Smooth muscle cell (in vitro differentiated cells): ENCODE data around the gene ADAMTS19. TPM values are rescaled to one million over a fixed set of nuclear protein-coding genes. Genes with fewer than 3 reads are reported as not detected.
"Not testable (repeated sequence)": the region's sequence is repeated elsewhere in the genome, so short reads cannot be mapped to it uniquely, and the experiment has no call there.

Source experiments
- DNase-seq: peaks from one replicate; lab custom pipeline; 2025; ENCODE audit not compliant: unreplicated experiment; lab: John Stamatoyannopoulos, UW
- H2AFZ ChIP-seq: fragments of 200-600 bp; sonication (generic); 2 replicates; pipeline ENCODE4 v1.6.0; 2016; ENCODE audit warnings: antibody characterized with exemption, low read depth, mild to moderate bottlenecking
- H3F3A ChIP-seq: fragments of 200-600 bp; sonication (generic); 2 replicates; pipeline ENCODE4 v1.6.0; 2017; ENCODE audit warnings: antibody characterized with exemption, low read depth
- H3K27ac ChIP-seq: fragments of 200-600 bp; sonication (generic); 2 replicates; pipeline ENCODE4 v1.5.1; 2016; ENCODE audit warnings: low read depth, mild to moderate bottlenecking
- H3K27me3 ChIP-seq: fragments of 200-600 bp; sonication (generic); 2 replicates; pipeline ENCODE4 v1.6.1; 2016; ENCODE audit warnings: low read depth, mild to moderate bottlenecking
- H3K36me3 ChIP-seq: fragments of 200-600 bp; sonication (generic); 2 replicates; pipeline ENCODE4 v1.5.1; 2016; ENCODE audit warnings: low read depth
- H3K4me1 ChIP-seq: fragments of 200-600 bp; sonication (generic); 2 replicates; pipeline ENCODE4 v1.5.1; 2016; ENCODE audit warnings: low read depth
- H3K4me2 ChIP-seq: fragments of 200-600 bp; sonication (generic); 2 replicates; pipeline ENCODE4 v1.6.0; 2016; ENCODE audit warnings: mild to moderate bottlenecking
- H3K4me3 ChIP-seq: fragments of 200-600 bp; sonication (generic); 2 replicates; pipeline ENCODE4 v1.5.1; 2016; ENCODE audit warnings: mild to moderate bottlenecking
- H3K79me2 ChIP-seq: fragments of 200-600 bp; sonication (generic); 2 replicates; pipeline ENCODE4 v1.6.0; 2016; ENCODE audit warnings: low read depth, mild to moderate bottlenecking
- H3K9ac ChIP-seq: fragments of 200-600 bp; sonication (generic); 2 replicates; pipeline ENCODE4 v1.6.0; 2016; ENCODE audit warnings: low read depth
- H3K9me3 ChIP-seq: fragments of 200-600 bp; sonication (generic); replicated peaks from 2 replicates; pipeline ENCODE4 v1.5.1; 2016; ENCODE audit warnings: low read depth
- H4K20me1 ChIP-seq: fragments of 200-600 bp; sonication (generic); 2 replicates; pipeline ENCODE4 v1.6.0; 2016; ENCODE audit warnings: low read depth
- WGBS: methylation state at CpG from one replicate; pipeline ENCODE4 v1.1.7; 2016; ENCODE audit warnings: low lambda C conversion rate; 5-methylcytosine and 5-hydroxymethylcytosine counted together
- polyA plus RNA-seq: library from polyadenylated mRNA; unstranded; fragments of >200 nt; fragmentation: Nextera tagmentation; extraction: Ambion mirVana; gene quantifications from 2 replicates; pipeline ENCODE4 v1.2.1, GENCODE V29; 2016
- total RNA-seq: library from RNA; depleted of rRNA; stranded (reverse); fragments of >200 nt; gene quantifications from 2 replicates; pipeline ENCODE4 v1.2.3, GENCODE V29; 2014
- TF ChIP-seq, protein P1 (sequence below): fragments of 200-600 bp; sonication (generic); IDR thresholded peaks from 2 replicates; pipeline ENCODE4 v1.5.1; 2017; ENCODE audit warnings: borderline replicate concordance, mild to moderate bottlenecking, antibody characterized with exemption; ENCODE audit not compliant: insufficient read depth, poor library complexity, severe bottlenecking

ADAMTS19 gene
- total and polyA plus RNA-seq, 2 experiments from 2014 or later = 4.5 to 4.9 TPM

- no peak for DNase-seq
These were observed 46.5 kb upstream of the ADAMTS19 start for GRCh38 chr5:129413570-129413969.

DNA sequence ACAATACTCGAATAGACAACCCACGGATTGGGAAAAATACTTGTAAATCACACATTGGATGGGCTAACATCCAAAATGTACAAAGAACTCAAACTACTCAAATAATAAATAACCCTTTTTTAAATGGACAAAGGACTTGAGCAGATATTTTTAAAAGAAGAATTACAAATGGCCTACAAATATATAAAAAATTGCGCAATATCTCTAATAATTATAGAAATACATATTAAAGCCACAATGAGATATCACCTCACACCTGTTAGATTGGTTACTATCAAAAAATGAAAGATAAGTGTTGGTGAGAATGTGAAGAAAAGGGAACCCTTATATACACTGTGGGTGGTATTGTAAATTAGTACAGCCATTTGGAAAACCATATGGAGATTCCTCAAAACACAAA, 40.8 kb upstream of the ADAMTS19 start:
- Histone ChIP-seq H3F3A (no peaks in the 10 kb centered on the region), H3K79me2 (no peaks in the 10 kb centered on the region), H3K27ac (no peak overlapping the region), H3K4me3 (no peak overlapping the region), H3K4me2 (no peak overlapping the region), H3K9ac (no peak overlapping the region), H3K9me3 (peaks cover 9% of the 10 kb centered on the region), H4K20me1 (no peaks in the 10 kb centered on the region), H3K36me3 (no peaks in the 10 kb centered on the region), H3K4me1 (no peaks in the 10 kb centered on the region), H2AFZ (no peak overlapping the region), H3K27me3 (no peaks in the 10 kb centered on the region)
- DNase-seq = no peak
- TF ChIP-seq, protein P1, sequence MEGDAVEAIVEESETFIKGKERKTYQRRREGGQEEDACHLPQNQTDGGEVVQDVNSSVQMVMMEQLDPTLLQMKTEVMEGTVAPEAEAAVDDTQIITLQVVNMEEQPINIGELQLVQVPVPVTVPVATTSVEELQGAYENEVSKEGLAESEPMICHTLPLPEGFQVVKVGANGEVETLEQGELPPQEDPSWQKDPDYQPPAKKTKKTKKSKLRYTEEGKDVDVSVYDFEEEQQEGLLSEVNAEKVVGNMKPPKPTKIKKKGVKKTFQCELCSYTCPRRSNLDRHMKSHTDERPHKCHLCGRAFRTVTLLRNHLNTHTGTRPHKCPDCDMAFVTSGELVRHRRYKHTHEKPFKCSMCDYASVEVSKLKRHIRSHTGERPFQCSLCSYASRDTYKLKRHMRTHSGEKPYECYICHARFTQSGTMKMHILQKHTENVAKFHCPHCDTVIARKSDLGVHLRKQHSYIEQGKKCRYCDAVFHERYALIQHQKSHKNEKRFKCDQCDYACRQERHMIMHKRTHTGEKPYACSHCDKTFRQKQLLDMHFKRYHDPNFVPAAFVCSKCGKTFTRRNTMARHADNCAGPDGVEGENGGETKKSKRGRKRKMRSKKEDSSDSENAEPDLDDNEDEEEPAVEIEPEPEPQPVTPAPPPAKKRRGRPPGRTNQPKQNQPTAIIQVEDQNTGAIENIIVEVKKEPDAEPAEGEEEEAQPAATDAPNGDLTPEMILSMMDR = no peak
- WGBS = 97% methylated on average over 3 of the region's 3 CpGs

More at GRCh38 chr5:129413570-129413969, 46.5 kb upstream of the ADAMTS19 start:
- TF ChIP-seq, protein P1 = no peak
- no peak overlapping the region for H3K9ac ChIP-seq
- H3K27me3 ChIP-seq = no peaks in the 10 kb centered on the region
- no peak overlapping the region for H2AFZ ChIP-seq
- H3K27ac ChIP-seq = no peak overlapping the region
- WGBS = 63% methylated on average over 2 of the region's 2 CpGs
- peaks cover 3% of the 10 kb centered on the region for H3F3A ChIP-seq
- peaks cover 10% of the 10 kb centered on the region for H3K4me1 ChIP-seq
- no peak overlapping the region for H3K4me3 ChIP-seq
- H4K20me1 ChIP-seq = no peaks in the 10 kb centered on the region
- no peaks in the 10 kb centered on the region for H3K79me2 ChIP-seq
- no peaks in the 10 kb centered on the region for H3K36me3 ChIP-seq
- no peak overlapping the region for H3K4me2 ChIP-seq
- H3K9me3 ChIP-seq = peaks cover 9% of the 10 kb centered on the region

DNA sequence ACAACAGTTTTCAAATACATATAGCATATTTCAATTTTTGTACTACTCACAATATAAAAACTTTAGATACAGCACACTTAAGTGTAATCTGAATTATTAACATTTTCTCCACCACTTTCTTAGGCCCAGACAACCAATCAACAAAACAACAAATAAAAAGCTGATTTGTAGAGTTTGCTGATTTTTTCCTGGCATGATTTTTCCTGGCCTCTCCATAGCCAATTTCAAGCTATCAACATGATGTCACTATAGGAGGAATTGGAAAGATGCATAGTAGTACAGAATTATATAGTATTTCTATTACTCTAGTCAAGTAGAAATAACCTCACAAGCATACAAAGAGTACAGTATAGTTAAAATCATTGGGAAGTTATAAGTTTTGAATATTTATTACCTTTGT, 35.1 kb upstream of the ADAMTS19 start:
- no peak overlapping the region for H2AFZ ChIP-seq
- H3F3A ChIP-seq = peaks cover 7% of the 10 kb centered on the region
- H3K79me2 ChIP-seq = no peaks in the 10 kb centered on the region
- H3K27me3 ChIP-seq = no peaks in the 10 kb centered on the region
- no peaks in the 10 kb centered on the region for H3K9me3 ChIP-seq
- DNase-seq = no peak
- no peak overlapping the region for H3K9ac ChIP-seq
- H3K27ac ChIP-seq = no peak overlapping the region
- no peak overlapping the region for H3K4me3 ChIP-seq
- TF ChIP-seq, protein P1 = no peak
- H3K4me2 ChIP-seq = no peak overlapping the region
- H4K20me1 ChIP-seq = no peaks in the 10 kb centered on the region
- no peaks in the 10 kb centered on the region for H3K36me3 ChIP-seq
- no peaks in the 10 kb centered on the region for H3K4me1 ChIP-seq

GRCh38 chr5:129426071-129426470, 34.0 kb upstream of the ADAMTS19 start:
- Histone ChIP-seq H3K27ac (no peak overlapping the region), H3K4me3 (no peak overlapping the region), H3F3A (peaks cover 7% of the 10 kb centered on the region), H3K4me2 (peak overlapping the region; percentile 16), H3K36me3 (no peaks in the 10 kb centered on the region), H3K27me3 (no peaks in the 10 kb centered on the region), H3K9me3 (no peaks in the 10 kb centered on the region), H4K20me1 (no peaks in the 10 kb centered on the region), H3K9ac (no peak overlapping the region), H2AFZ (peak overlapping the region; percentile 3), H3K4me1 (no peaks in the 10 kb centered on the region), H3K79me2 (no peaks in the 10 kb centered on the region)
- TF ChIP-seq, protein P1 = no peak
- DNase-seq = no peak
- WGBS = 24% methylated on average over 1 of the region's 1 CpG

- H3F3A ChIP-seq, H3K9ac ChIP-seq, H3K36me3 ChIP-seq, H3K79me2 ChIP-seq, H3K27me3 ChIP-seq, H3K4me3 ChIP-seq, H3K4me1 ChIP-seq, H3K27ac ChIP-seq, H2AFZ ChIP-seq, H3K9me3 ChIP-seq, H4K20me1 ChIP-seq, H3K4me2 ChIP-seq, DNase-seq: not testable (repeated sequence)
- 93% methylated on average over 5 of the region's 5 CpGs for WGBS
These were observed 31.5 kb upstream of the ADAMTS19 start for GRCh38 chr5:129428636-129429035.
